IMR-90 (cell line): ENCODE data around the gene PCK1. TPM values are rescaled to one million over a fixed set of nuclear protein-coding genes. Genes with fewer than 3 reads are reported as not detected.

ENCODE experiments used
- ATAC-seq: fragments of 200-7000 bp; cut with Tn5 transposase; 2 replicates; pipeline ENCODE4 v1.9.1; 2020; ENCODE audit warnings: low read depth, mild to moderate bottlenecking, moderate library complexity
- BruUV-seq: library from RNA; stranded (reverse); fragments of 400-500 nt; replicated peaks from 2 replicates; lab custom pipeline; 2021; lab: Mats Ljungman, UMichigan
- CTCF ChIA-PET: fragments of 300-600 bp; formaldehyde crosslinking; extraction: SDS; loops from one replicate; lab custom pipeline; 2021; ENCODE audit warnings: antibody characterized with exemption; lab: Yijun Ruan, JAX
- POLR2A ChIA-PET: fragments of 300-600 bp; sonication (Branson Sonifier 250); formaldehyde crosslinking; loops from one replicate; lab custom pipeline; 2022; ENCODE audit warnings: antibody characterized with exemption; ENCODE audit not compliant: unreplicated experiment; lab: Charles Lee
- DNase-seq: peaks from one replicate; pipeline ENCODE4 v3.0.0; 2013
- H2AFZ ChIP-seq: replicated peaks from 2 replicates; pipeline ENCODE3; 2013; ENCODE audit warnings: low read length, mild to moderate bottlenecking; ENCODE audit not compliant: poor library complexity
- H2AK5ac ChIP-seq: 2 replicates; pipeline ENCODE4 v1.6.1; 2013; ENCODE audit warnings: low read depth, low read length, inconsistent platforms
- H2AK9ac ChIP-seq: replicated peaks from 2 replicates; pipeline ENCODE3; 2013; ENCODE audit warnings: mild to moderate bottlenecking, low read depth, low read length, moderate library complexity; ENCODE audit not compliant: poor library complexity
- H2BK120ac ChIP-seq: 2 replicates; pipeline ENCODE4 v1.6.1; 2013; ENCODE audit warnings: low read depth, low read length, inconsistent platforms
- H2BK15ac ChIP-seq: 3 replicates; pipeline ENCODE4 v1.6.1; 2013; ENCODE audit warnings: low read depth, low read length, inconsistent platforms
- H2BK20ac ChIP-seq: 2 replicates; pipeline ENCODE4 v1.6.1; 2013; ENCODE audit warnings: low read depth, mild to moderate bottlenecking, inconsistent platforms, low read length, moderate library complexity
- H2BK5ac ChIP-seq: 2 replicates; pipeline ENCODE4 v1.6.1; 2013; ENCODE audit warnings: mild to moderate bottlenecking, low read depth, low read length, inconsistent platforms; ENCODE audit not compliant: poor library complexity, severe bottlenecking
- H3K14ac ChIP-seq: replicated peaks from 2 replicates; pipeline ENCODE4 v1.6.1; 2013; ENCODE audit warnings: low read depth, low read length, inconsistent platforms
- H3K18ac ChIP-seq: 2 replicates; pipeline ENCODE4 v1.6.1; 2013; ENCODE audit warnings: low read depth, low read length, control low read depth
- H3K23ac ChIP-seq: 2 replicates; pipeline ENCODE4 v1.6.1; 2013; ENCODE audit warnings: low read depth, low read length, inconsistent platforms
- H3K27ac ChIP-seq: 2 replicates; pipeline ENCODE4 v1.5.1; 2013; ENCODE audit warnings: mild to moderate bottlenecking, control low read depth, low read length; ENCODE audit not compliant: insufficient read depth
- H3K27me3 ChIP-seq: 2 replicates; pipeline ENCODE4 v1.6.1; 2013; ENCODE audit warnings: low read length; ENCODE audit not compliant: control insufficient read depth, insufficient read depth
- H3K36me3 ChIP-seq: 2 replicates; pipeline ENCODE4 v1.6.1; 2013; ENCODE audit warnings: low read length, mixed read lengths; ENCODE audit not compliant: control insufficient read depth, insufficient read depth
- H3K4ac ChIP-seq: 2 replicates; pipeline ENCODE4 v1.6.1; 2013; ENCODE audit warnings: low read depth, low read length, inconsistent platforms
- H3K4me1 ChIP-seq: 2 replicates; pipeline ENCODE4 v1.6.1; 2013; ENCODE audit warnings: low read length, mixed read lengths; ENCODE audit not compliant: control insufficient read depth, insufficient read depth
- H3K4me2 ChIP-seq: 2 replicates; pipeline ENCODE4 v1.6.1; 2013; ENCODE audit warnings: low read depth, mild to moderate bottlenecking, control low read depth, low read length, moderate library complexity
- H3K4me3 ChIP-seq: 2 replicates; pipeline ENCODE4 v1.5.1; 2013; ENCODE audit warnings: low read depth, mild to moderate bottlenecking, control low read depth, low read length, moderate library complexity; ENCODE audit not compliant: insufficient read depth
- H3K56ac ChIP-seq: 2 replicates; pipeline ENCODE4 v1.6.1; 2013; ENCODE audit warnings: low read length, inconsistent platforms; ENCODE audit not compliant: insufficient read depth; ENCODE audit errors: extremely low read depth
- H3K79me1 ChIP-seq, 2 experiments: 2 replicates each; pipeline ENCODE4 v1.6.1; 2013; ENCODE audit warnings: low read length in 2 of 2, inconsistent platforms in 1 of 2, low read depth in 1 of 2
- H3K9ac ChIP-seq: 2 replicates; pipeline ENCODE4 v1.6.1; 2013; ENCODE audit warnings: low read depth, low read length, control low read depth
- H3K9me1 ChIP-seq: 2 replicates; pipeline ENCODE4 v1.6.1; 2013; ENCODE audit warnings: low read length, inconsistent platforms; ENCODE audit not compliant: insufficient read depth
- H3K9me3 ChIP-seq: 2 replicates; pipeline ENCODE4 v1.6.1; 2013; ENCODE audit warnings: low read length; ENCODE audit not compliant: control insufficient read depth, insufficient read depth
- H4K20me1 ChIP-seq: 2 replicates; pipeline ENCODE4 v1.6.1; 2013; ENCODE audit warnings: low read length, inconsistent platforms; ENCODE audit not compliant: insufficient read depth
- H4K5ac ChIP-seq: 2 replicates; pipeline ENCODE4 v1.6.1; 2013; ENCODE audit warnings: mild to moderate bottlenecking, low read depth, low read length, control low read depth
- H4K8ac ChIP-seq, 2 experiments: 2 replicates each; pipeline ENCODE4 v1.6.1; 2013; ENCODE audit warnings: low read depth in 2 of 2, low read length in 2 of 2, control low read depth in 1 of 2, inconsistent platforms in 1 of 2
- H4K91ac ChIP-seq: 2 replicates; pipeline ENCODE4 v1.6.1; 2013; ENCODE audit warnings: low read depth, low read length, inconsistent platforms; ENCODE audit not compliant: insufficient read depth
- MAZ ChIP-seq: IDR thresholded peaks from 2 replicates; pipeline ENCODE4 v1.6.1; 2012; ENCODE audit warnings: low read depth, mild to moderate bottlenecking, low read length, improper control_type of control experiment, moderate library complexity, borderline replicate concordance
- RCOR1 ChIP-seq: IDR thresholded peaks from 2 replicates; pipeline ENCODE4 v1.6.1; 2012; ENCODE audit warnings: mild to moderate bottlenecking, low read length, improper control_type of control experiment; ENCODE audit not compliant: insufficient replicate concordance
- RFX5 ChIP-seq: IDR thresholded peaks from 2 replicates; pipeline ENCODE4 v1.8.0; 2012; ENCODE audit warnings: low read depth, mild to moderate bottlenecking, low read length, moderate library complexity
- SMC3 ChIP-seq: fragments of 150-350 bp; IDR thresholded peaks from 2 replicates; pipeline ENCODE4 v1.6.1; 2016; ENCODE audit warnings: low read depth, mild to moderate bottlenecking, antibody characterized with exemption, low read length, moderate library complexity
- WGBS, 2 experiments: methylation state at CpG; one replicate each; pipeline versions ENCODE4 v1.1.5 to v1.1.7; 2013; ENCODE audit warnings: missing lambda C conversion rate in 2 of 2; ENCODE audit not compliant: insufficient read length in 1 of 2; ENCODE audit errors: extremely low coverage in 2 of 2; 5-methylcytosine and 5-hydroxymethylcytosine counted together
- dilution Hi-C: fragments of 300-500 bp; cut with HindIII; formaldehyde crosslinking; loops from one replicate; pipeline ENCODE4 v1.14.3; 2018; ENCODE audit warnings: low sequenced_read_pairs; ENCODE audit not compliant: unreplicated experiment
- in situ Hi-C: fragments of 300-500 bp; cut with MboI; formaldehyde crosslinking; loops from 3 replicates; pipeline ENCODE4 v1.14.3; 2019; ENCODE audit warnings: low sequenced_read_pairs, inconsistent platforms, mixed read lengths
- intact Hi-C: fragments of 100-400 bp; cut with micrococcal nuclease; formaldehyde crosslinking; loops from 2 replicates; pipeline ENCODE4 v1.10.0; 2022
- polyA plus RNA-seq, 3 experiments: library from polyadenylated mRNA; depleted of rRNA; stranded (reverse); fragments of >200 nt; gene quantifications; 2 replicates each; pipeline ENCODE4 v1.2.3, GENCODE V29; 2012; ENCODE audit warnings: low replicate concordance in 1 of 3
- total RNA-seq: library from RNA; depleted of rRNA; stranded (reverse); fragments of >200 nt; gene quantifications from 2 replicates; pipeline ENCODE4 v1.2.3, GENCODE V29; 2012
- TF ChIP-seq, protein P1 (sequence below): conservative IDR thresholded peaks from 2 replicates; pipeline ENCODE4 v1.5.1; 2012; ENCODE audit warnings: mild to moderate bottlenecking, low read depth, low read length, improper control_type of control experiment
- TF ChIP-seq, protein P2 (sequence below): fragments of 150-350 bp; IDR thresholded peaks from 2 replicates; pipeline ENCODE4 v1.6.1; 2017; ENCODE audit warnings: mild to moderate bottlenecking, antibody characterized with exemption, low read length, low read depth
- TF ChIP-seq, protein P3 (sequence below): fragments of 150-350 bp; IDR thresholded peaks from 2 replicates; pipeline ENCODE4 v1.6.1; 2016; ENCODE audit warnings: low read depth, mild to moderate bottlenecking, low read length, moderate library complexity, borderline replicate concordance

The PCK1 gene
- total and polyA plus RNA-seq, 2 of the 4 experiments (the other 2 are of a cell fraction): not detected

DNA sequence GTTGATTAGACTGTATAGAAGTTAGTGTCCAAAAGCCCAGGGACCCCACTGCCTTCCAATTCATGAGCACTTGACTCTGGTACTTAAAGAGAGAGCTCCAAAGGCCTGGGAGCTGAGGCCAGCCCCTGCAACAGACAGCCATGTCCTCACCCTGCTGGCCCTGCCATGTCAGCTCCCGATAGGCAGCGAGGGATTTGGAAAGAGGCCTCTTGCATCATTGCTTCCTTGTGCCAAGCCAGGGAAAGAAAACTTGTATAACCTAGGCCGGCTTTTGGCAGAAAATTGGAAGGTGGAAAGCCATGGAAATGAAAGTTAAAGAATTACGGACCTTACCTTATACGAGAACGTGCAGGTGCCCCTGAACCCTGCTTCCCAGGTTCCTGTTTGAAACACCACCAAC, 8.4 kb upstream of the PCK1 start:
- Histone ChIP-seq H3K27me3 (peaks cover 3% of the 10 kb centered on the region), H3K14ac (no peak overlapping the region), H3K56ac (no peak overlapping the region), H3K4me3 (no peak overlapping the region), H3K18ac (no peak overlapping the region), H4K8ac (no peak overlapping the region), H3K4me1 (no peaks in the 10 kb centered on the region), H3K23ac (no peak overlapping the region), H2AFZ (no peak overlapping the region), H4K20me1 (no peaks in the 10 kb centered on the region), H2AK5ac (no peak overlapping the region), H3K4ac (no peak overlapping the region), H2BK120ac (no peak overlapping the region), H4K5ac (no peak overlapping the region), H3K27ac (no peak overlapping the region), H3K79me1 (no peaks in the 10 kb centered on the region), H3K36me3 (no peaks in the 10 kb centered on the region), H2BK5ac (no peak overlapping the region), H2BK20ac (no peak overlapping the region), H3K9ac (no peak overlapping the region), H3K9me3 (no peaks in the 10 kb centered on the region), H3K4me2 (no peak overlapping the region), H4K91ac (no peak overlapping the region), H3K9me1 (no peaks in the 10 kb centered on the region), H2BK15ac (no peak overlapping the region), H2AK9ac (no peak overlapping the region)
- ATAC-seq (no peak), DNase-seq (no peak)
- in situ Hi-C loops (no loop called here), dilution Hi-C loops (no loop called here), intact Hi-C loops (no loop called here)
- BruUV-seq: no TSS peak
- no peak for TF ChIP-seq SMC3
- TF ChIP-seq, protein P1, sequence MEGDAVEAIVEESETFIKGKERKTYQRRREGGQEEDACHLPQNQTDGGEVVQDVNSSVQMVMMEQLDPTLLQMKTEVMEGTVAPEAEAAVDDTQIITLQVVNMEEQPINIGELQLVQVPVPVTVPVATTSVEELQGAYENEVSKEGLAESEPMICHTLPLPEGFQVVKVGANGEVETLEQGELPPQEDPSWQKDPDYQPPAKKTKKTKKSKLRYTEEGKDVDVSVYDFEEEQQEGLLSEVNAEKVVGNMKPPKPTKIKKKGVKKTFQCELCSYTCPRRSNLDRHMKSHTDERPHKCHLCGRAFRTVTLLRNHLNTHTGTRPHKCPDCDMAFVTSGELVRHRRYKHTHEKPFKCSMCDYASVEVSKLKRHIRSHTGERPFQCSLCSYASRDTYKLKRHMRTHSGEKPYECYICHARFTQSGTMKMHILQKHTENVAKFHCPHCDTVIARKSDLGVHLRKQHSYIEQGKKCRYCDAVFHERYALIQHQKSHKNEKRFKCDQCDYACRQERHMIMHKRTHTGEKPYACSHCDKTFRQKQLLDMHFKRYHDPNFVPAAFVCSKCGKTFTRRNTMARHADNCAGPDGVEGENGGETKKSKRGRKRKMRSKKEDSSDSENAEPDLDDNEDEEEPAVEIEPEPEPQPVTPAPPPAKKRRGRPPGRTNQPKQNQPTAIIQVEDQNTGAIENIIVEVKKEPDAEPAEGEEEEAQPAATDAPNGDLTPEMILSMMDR: no peak
- no peak for TF ChIP-seq RCOR1
- TF ChIP-seq MAZ: no peak
- TF ChIP-seq, protein P2, sequence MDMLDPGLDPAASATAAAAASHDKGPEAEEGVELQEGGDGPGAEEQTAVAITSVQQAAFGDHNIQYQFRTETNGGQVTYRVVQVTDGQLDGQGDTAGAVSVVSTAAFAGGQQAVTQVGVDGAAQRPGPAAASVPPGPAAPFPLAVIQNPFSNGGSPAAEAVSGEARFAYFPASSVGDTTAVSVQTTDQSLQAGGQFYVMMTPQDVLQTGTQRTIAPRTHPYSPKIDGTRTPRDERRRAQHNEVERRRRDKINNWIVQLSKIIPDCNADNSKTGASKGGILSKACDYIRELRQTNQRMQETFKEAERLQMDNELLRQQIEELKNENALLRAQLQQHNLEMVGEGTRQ: no peak
- TF ChIP-seq, protein P3, sequence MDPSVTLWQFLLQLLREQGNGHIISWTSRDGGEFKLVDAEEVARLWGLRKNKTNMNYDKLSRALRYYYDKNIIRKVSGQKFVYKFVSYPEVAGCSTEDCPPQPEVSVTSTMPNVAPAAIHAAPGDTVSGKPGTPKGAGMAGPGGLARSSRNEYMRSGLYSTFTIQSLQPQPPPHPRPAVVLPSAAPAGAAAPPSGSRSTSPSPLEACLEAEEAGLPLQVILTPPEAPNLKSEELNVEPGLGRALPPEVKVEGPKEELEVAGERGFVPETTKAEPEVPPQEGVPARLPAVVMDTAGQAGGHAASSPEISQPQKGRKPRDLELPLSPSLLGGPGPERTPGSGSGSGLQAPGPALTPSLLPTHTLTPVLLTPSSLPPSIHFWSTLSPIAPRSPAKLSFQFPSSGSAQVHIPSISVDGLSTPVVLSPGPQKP: no peak
- TF ChIP-seq RFX5: no peak
- WGBS, 2 experiments: 100% methylated on average over 4 of the region's 6 CpGs; no CpG with 5 or more reads in 1 of the 2 experiments
- POLR2A ChIA-PET: no interaction called here
- CTCF ChIA-PET: no interaction called here
